Measurements from ENCODE around the gene MAGEE1.

The MAGEE1 gene, protein sequence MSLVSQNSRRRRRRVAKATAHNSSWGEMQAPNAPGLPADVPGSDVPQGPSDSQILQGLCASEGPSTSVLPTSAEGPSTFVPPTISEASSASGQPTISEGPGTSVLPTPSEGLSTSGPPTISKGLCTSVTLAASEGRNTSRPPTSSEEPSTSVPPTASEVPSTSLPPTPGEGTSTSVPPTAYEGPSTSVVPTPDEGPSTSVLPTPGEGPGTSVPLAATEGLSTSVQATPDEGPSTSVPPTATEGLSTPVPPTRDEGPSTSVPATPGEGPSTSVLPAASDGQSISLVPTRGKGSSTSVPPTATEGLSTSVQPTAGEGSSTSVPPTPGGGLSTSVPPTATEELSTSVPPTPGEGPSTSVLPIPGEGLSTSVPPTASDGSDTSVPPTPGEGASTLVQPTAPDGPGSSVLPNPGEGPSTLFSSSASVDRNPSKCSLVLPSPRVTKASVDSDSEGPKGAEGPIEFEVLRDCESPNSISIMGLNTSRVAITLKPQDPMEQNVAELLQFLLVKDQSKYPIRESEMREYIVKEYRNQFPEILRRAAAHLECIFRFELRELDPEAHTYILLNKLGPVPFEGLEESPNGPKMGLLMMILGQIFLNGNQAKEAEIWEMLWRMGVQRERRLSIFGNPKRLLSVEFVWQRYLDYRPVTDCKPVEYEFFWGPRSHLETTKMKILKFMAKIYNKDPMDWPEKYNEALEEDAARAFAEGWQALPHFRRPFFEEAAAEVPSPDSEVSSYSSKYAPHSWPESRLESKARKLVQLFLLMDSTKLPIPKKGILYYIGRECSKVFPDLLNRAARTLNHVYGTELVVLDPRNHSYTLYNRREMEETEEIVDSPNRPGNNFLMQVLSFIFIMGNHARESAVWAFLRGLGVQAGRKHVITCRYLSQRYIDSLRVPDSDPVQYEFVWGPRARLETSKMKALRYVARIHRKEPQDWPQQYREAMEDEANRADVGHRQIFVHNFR

GRCh38 chrX:76427560-76428242, at the start of gene MAGEE1:
Gene MAGEE1 (plus strand): TSS chrX:76427710. CDS start chrX:76427931, 221 bp downstream.
- peak; percentile 3 for DNase-seq (ENCODE audit: low spot score)

DNA sequence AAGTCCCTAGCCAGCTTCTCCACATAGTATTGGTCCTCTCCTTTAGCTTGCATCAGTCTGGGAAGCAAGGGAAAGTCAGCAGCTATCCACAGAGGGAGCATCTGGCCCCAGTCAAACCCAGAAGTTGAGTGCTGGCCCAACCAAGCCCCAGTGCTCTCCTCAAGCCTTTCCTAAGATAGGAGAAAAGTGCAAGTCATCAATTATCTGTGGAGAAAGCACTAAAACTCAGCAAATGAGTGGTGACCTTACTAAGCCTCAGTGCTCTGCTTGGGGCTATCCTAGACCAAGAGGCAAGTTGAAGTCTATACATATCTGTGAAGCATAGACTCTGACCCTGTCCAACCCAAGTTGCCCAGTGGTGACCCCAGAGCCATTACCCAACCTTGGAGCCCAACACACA, 28.5 kb upstream of the MAGEE1 start:
- no peak for DNase-seq (ENCODE audit: low spot score)

GRCh38 chrX:76407795-76408194, 19.7 kb upstream of the MAGEE1 start:
- no peak for DNase-seq (ENCODE audit: low spot score)

DNA sequence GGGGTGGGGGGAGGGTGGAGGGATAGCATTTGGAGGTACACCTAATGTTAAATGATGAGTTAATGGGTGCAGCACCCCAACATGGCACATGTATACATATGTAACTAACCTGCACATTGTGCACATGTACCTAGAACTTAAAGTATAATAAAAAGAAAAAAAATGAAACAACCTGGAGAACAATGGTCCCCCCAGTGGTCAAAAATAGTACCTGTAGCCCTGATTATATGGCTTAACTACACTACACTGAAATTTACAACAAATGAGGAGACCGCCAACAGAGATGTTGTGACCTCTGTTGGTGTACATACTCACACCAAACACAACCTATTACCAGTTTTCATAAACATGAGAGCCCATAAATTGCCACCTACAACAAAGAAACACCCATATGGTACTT, 7.3 kb upstream of the MAGEE1 start:
- DNase-seq (ENCODE audit: low spot score) = no peak

GRCh38 chrX:76428243-76429130, 977 bp downstream of the MAGEE1 start:
- DNase-seq (ENCODE audit: low spot score) = no peak

DNA sequence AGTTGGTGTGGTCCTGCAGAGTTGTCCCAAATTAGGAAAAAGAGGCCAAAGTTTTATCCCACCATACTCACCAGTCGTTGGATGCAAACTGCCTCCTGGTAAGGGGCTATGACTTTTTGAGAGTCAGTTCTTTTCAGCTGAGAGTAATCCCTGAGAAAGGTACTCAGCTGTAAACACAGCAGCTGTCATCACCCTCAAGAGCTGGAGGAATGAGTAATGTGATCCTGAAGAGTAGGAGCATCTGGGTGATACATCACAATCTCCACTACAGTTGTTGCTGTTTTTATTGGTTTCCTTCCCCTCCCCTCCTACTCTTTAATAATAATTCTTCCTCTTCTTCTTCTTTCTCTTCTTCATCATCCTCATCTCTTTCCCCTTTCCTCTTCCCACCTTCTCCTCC, 5.7 kb downstream of the MAGEE1 start:
- no peak for DNase-seq (ENCODE audit: low spot score)

- no peak for DNase-seq (ENCODE audit: low spot score)
Observed at GRCh38 chrX:76434103-76434741, 6.7 kb downstream of the MAGEE1 start.

DNA sequence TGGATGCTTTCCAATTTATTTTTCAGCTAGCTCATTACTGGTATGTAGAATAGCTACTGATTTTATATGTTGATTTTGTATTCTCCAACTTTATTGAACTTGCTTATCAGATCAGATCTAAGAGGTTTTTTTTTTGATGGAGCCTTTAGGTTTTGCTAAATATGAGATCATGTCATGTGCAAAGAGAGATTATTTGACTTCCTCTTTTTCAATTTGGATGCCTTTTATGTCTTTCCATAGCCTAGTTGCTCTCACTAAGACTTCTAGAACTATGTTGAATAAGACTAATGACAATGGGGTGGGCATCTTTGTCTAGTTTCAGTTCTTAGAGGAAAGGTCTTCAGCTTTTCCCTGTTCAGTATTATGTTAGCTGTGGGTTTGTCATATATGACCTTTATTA, 11.7 kb downstream of the MAGEE1 start:
- no peak for DNase-seq (ENCODE audit: low spot score)

GRCh38 chrX:76453737-76454406, 26.4 kb downstream of the MAGEE1 start:
- no peak for DNase-seq (ENCODE audit: low spot score)

DNA sequence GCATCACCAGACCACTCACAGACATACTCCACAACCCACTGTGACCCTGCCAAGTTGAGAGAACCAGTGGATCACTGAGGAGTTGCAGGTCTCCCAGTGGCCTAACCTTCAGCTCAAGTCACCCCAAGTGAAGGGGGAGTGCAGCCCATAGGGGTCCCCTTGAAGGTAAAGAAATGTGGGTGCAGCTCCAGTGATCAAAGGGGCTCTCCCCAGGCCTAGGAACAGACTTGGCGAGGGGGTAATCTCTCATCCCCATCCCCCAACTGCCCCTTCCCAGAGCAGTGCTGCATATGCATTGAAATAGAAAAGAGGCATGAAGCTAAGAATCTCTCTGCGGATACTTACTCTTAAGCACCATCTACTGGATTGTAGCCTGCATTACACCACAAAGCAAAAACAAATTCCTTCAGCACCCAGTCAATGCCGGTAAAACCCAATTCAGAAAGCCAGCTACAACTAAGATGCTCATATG, 27.0 kb downstream of the MAGEE1 start:
- no peak for DNase-seq (ENCODE audit: low spot score)

DNA sequence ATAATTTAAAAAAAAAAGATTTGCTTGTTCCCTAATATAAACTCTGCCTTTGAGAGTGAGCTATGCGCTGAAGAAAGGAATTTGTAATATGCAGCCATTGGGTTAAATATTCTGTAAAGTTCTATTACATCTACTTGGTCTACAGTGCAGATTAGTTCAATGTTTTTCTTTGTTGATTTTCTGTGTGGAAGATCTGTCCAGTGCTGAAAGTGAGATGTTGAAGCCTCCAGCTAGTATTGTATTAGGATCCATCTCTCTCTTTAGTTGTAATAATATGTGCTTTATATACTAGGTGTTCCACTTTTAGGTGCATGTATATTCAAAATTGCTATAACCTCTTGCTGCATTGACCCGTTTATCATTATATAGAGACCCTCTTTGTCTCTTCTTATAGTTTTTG, 49.8 kb downstream of the MAGEE1 start:
- DNase-seq (ENCODE audit: low spot score) = no peak
